ENCODE results near the gene ZNF541. TPM values are rescaled to one million over a fixed set of nuclear protein-coding genes. Genes with fewer than 3 reads are reported as not detected.
"Not testable (repeated sequence)": the region's sequence is repeated elsewhere in the genome, so short reads cannot be mapped to it uniquely, and the experiment has no call there.

Gene ZNF541
- total RNA-seq, 4 donors from 2014 or later, result 0.90 to 1.2 TPM; not detected in 2

- H3K4me3 ChIP-seq, result peak overlapping the region; percentile 21 to 30
- peak; percentile 75 to 87 for DNase-seq
- peak overlapping the region; percentile 82 to 94 for H3K27ac ChIP-seq
- TF ChIP-seq POLR2A (IDR thresholded peaks at IDR 0.05) (peak; percentile 15 to 61), CTCF (IDR thresholded peaks at IDR 0.05) (peak in 1 of 4 experiments; percentile 9)
- H3K27me3 ChIP-seq, result no peaks in the 10 kb centered on the region
- H3K9me3 ChIP-seq, result no peaks in the 10 kb centered on the region
- H3K4me1 ChIP-seq, result no peaks in the 10 kb centered on the region
- no peaks in the 10 kb centered on the region for H3K36me3 ChIP-seq
- intact Hi-C loops (cut with DNase I; ENCODE audit: low total_unique reads), result no loop called here
These were observed 25.7 kb upstream of the ZNF541 start for GRCh38 chr19:47598407-47599349.

DNA sequence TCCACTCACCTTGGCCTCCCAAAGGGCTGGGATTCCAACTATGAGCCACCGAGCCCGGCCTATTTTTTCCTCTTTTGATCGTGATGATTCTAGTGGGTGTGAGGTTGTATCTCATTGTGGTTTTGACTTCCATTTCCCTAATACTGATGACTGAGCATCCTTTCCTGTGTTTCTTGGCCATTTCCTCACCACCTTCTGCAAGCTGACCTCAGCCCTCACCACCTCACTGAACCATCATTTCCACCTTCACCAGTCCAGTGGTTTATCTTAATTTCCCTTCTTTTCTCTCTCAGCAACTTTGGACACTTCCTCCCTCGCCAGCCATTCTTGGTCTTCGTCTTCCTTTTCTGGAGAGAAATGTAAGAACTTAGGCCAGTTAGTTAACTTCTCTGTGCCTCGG is 23.0 kb upstream of the ZNF541 start:
- Histone ChIP-seq H3K4me1 (no peaks in the 10 kb centered on the region), H3K27me3 (no peaks in the 10 kb centered on the region), H3K9me3 (no peaks in the 10 kb centered on the region), H3K36me3 (no peaks in the 10 kb centered on the region), H3K4me3 (no peak overlapping the region), H3K27ac (no peak overlapping the region)
- no peak for TF ChIP-seq POLR2A (IDR thresholded peaks at IDR 0.05)
- no peak for TF ChIP-seq CTCF (IDR thresholded peaks at IDR 0.05)
- no peak for DNase-seq
- intact Hi-C loops (cut with DNase I; ENCODE audit: low total_unique reads), result no loop called here

GRCh38 chr19:47593860-47594259 is 20.9 kb upstream of the ZNF541 start:
- no peaks in the 10 kb centered on the region for H3K36me3 ChIP-seq
- intact Hi-C loops (cut with DNase I; ENCODE audit: low total_unique reads), result no loop called here

GRCh38 chr19:47589824-47590223 is 16.9 kb upstream of the ZNF541 start:
- intact Hi-C loops (cut with DNase I; ENCODE audit: low total_unique reads), result no loop called here
- Histone ChIP-seq H3K27ac (no peak overlapping the region), H3K27me3 (no peaks in the 10 kb centered on the region), H3K4me3 (no peak overlapping the region), H3K36me3 (no peaks in the 10 kb centered on the region), H3K9me3 (no peaks in the 10 kb centered on the region), H3K4me1 (no peaks in the 10 kb centered on the region)
- DNase-seq, result no peak
- TF ChIP-seq CTCF (IDR thresholded peaks at IDR 0.05), result no peak
- no peak for TF ChIP-seq POLR2A (IDR thresholded peaks at IDR 0.05)

More at GRCh38 chr19:47593860-47594259, 20.9 kb upstream of the ZNF541 start:
- no peak overlapping the region for H3K4me3 ChIP-seq
- no peaks in the 10 kb centered on the region for H3K27me3 ChIP-seq
- no peaks in the 10 kb centered on the region for H3K9me3 ChIP-seq
- TF ChIP-seq CTCF (IDR thresholded peaks at IDR 0.05) (no peak), POLR2A (IDR thresholded peaks at IDR 0.05) (no peak)
- DNase-seq, result no peak
- H3K27ac ChIP-seq, result no peak overlapping the region
- H3K4me1 ChIP-seq, result no peaks in the 10 kb centered on the region

GRCh38 chr19:47587295-47587694 is 14.3 kb upstream of the ZNF541 start:
- Histone ChIP-seq H3K4me1 (no peaks in the 10 kb centered on the region), H3K9me3 (no peaks in the 10 kb centered on the region), H3K27ac (no peak overlapping the region), H3K4me3 (no peak overlapping the region), H3K36me3 (no peaks in the 10 kb centered on the region), H3K27me3 (no peaks in the 10 kb centered on the region)
- TF ChIP-seq CTCF (IDR thresholded peaks at IDR 0.05) (no peak), POLR2A (IDR thresholded peaks at IDR 0.05) (no peak)
- no peak for DNase-seq
- intact Hi-C loops (cut with DNase I; ENCODE audit: low total_unique reads), result no loop called here

- H3K4me3 ChIP-seq; H3K4me1 ChIP-seq; intact Hi-C loops (cut with DNase I; ENCODE audit: low total_unique reads); H3K9me3 ChIP-seq; DNase-seq; H3K27me3 ChIP-seq; H3K36me3 ChIP-seq: not testable (repeated sequence)
- peak overlapping the region in 1 of 2 donors; percentile 37 for H3K27ac ChIP-seq
These were observed 10.2 kb upstream of the ZNF541 start for GRCh38 chr19:47583161-47583560.

All from uterus (tissue), 4 donors.